ENCODE measurements around the gene ZFYVE16.
"Not testable (repeated sequence)": the region's sequence is repeated elsewhere in the genome, so short reads cannot be mapped to it uniquely, and the experiment has no call there.

ZFYVE16 gene

GRCh38 chr5:80409367-80409966, 1.6 kb downstream of the ZFYVE16 start:
- DNase-seq (ENCODE audit: low read depth), result no peak

- DNase-seq (ENCODE audit: low read depth), result no peak
Observed at GRCh38 chr5:80411589-80412219, 3.8 kb downstream of the ZFYVE16 start.

- no peak for DNase-seq (ENCODE audit: low read depth)
Observed at GRCh38 chr5:80414113-80414512, 6.2 kb downstream of the ZFYVE16 start.

GRCh38 chr5:80417973-80418372, 10.1 kb downstream of the ZFYVE16 start:
- DNase-seq (ENCODE audit: low read depth), result no peak

GRCh38 chr5:80424365-80424764, 16.5 kb downstream of the ZFYVE16 start:
- DNase-seq (ENCODE audit: low read depth), result not testable (repeated sequence)

- DNase-seq (ENCODE audit: low read depth), result no peak
Observed at GRCh38 chr5:80435476-80435875, 27.6 kb downstream of the ZFYVE16 start.

GRCh38 chr5:80437326-80437725, 29.5 kb downstream of the ZFYVE16 start:
- DNase-seq (ENCODE audit: low read depth), result no peak

- no peak for DNase-seq (ENCODE audit: low read depth)
Observed at GRCh38 chr5:80438739-80439138, 30.9 kb downstream of the ZFYVE16 start.

GRCh38 chr5:80439213-80439612, 31.3 kb downstream of the ZFYVE16 start:
- DNase-seq (ENCODE audit: low read depth), result no peak

- DNase-seq (ENCODE audit: low read depth), result no peak
Observed at GRCh38 chr5:80442742-80443141, 34.9 kb downstream of the ZFYVE16 start.

- DNase-seq (ENCODE audit: low read depth), result no peak
Observed at GRCh38 chr5:80453366-80453765, 45.5 kb downstream of the ZFYVE16 start.

- no peak for DNase-seq (ENCODE audit: low read depth)
Observed at GRCh38 chr5:80463269-80463668, 55.4 kb downstream of the ZFYVE16 start.

GRCh38 chr5:80466669-80467485, 59.0 kb downstream of the ZFYVE16 start:
- no peak for DNase-seq (ENCODE audit: low read depth)

- no peak for DNase-seq (ENCODE audit: low read depth)
Observed at GRCh38 chr5:80468131-80468530, 60.3 kb downstream of the ZFYVE16 start.

- not testable (repeated sequence) for DNase-seq (ENCODE audit: low read depth)
Observed at GRCh38 chr5:80470631-80471030, 62.8 kb downstream of the ZFYVE16 start.

- DNase-seq (ENCODE audit: low read depth), result no peak
Observed at GRCh38 chr5:80474929-80475328, 67.1 kb downstream of the ZFYVE16 start.

- DNase-seq (ENCODE audit: low read depth), result no peak
Observed at GRCh38 chr5:80479713-80480112, 71.8 kb downstream of the ZFYVE16 start.

- no peak for DNase-seq (ENCODE audit: low read depth)
Observed at GRCh38 chr5:80480354-80480753, 72.5 kb downstream of the ZFYVE16 start.

- DNase-seq (ENCODE audit: low read depth), result no peak
Observed at GRCh38 chr5:80481019-80481893, 73.4 kb downstream of the ZFYVE16 start.

GRCh38 chr5:80482578-80482977, 74.7 kb downstream of the ZFYVE16 start:
- DNase-seq (ENCODE audit: low read depth), result no peak

- DNase-seq (ENCODE audit: low read depth), result no peak
Observed at GRCh38 chr5:80483636-80484232, 75.9 kb downstream of the ZFYVE16 start.

- DNase-seq (ENCODE audit: low read depth), result no peak
Observed at GRCh38 chr5:80487444-80487828, 79.6 kb downstream of the ZFYVE16 start.
